ENCODE measurements around the gene AXIN1. TPM values are rescaled to one million over a fixed set of nuclear protein-coding genes. Genes with fewer than 3 reads are reported as not detected.

AXIN1 gene
- total and polyA plus RNA-seq, 2 of the 8 experiments (the other 6 are each of a cell fraction or from before 2014, with no cell fraction given) = 12.5 to 41.9 TPM

DNA sequence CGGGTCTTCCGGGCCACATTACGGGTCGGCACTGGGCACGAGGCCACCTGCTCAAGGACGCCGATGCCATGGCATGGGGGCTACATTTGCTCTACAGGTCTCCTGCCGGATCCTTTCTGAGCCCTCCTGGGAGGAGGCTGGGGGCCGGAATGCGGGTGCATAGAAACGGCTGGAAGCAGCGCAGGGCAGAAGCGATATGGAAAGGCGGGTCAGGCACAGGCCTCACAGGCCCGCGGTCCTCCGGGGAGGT lies 28.4 kb downstream of the AXIN1 start:
- Histone ChIP-seq H3K4me1 (replicated peaks in 1 of 4; ENCODE audit: control insufficient read depth in 3 of 4, insufficient read depth in 4 of 4, low read length in 3 of 4) (peaks cover 0 to 14% (median 9%) of the 10 kb centered on the region in 4 experiments; a peak in 6 of 7 replicates), H2BK12ac (ENCODE audit: low read depth, low read length) (no peak overlapping the region), H2BK120ac (replicated peaks; ENCODE audit: low read depth, low read length) (no peak overlapping the region), H4K20me1 (replicated peaks in 1 of 2; ENCODE audit: control insufficient read depth in 1 of 2, insufficient read depth in 2 of 2, low read length in 2 of 2) (peaks cover 26 to 52% of the 10 kb centered on the region in 2 experiments), H3K18ac (ENCODE audit: extremely low read depth, low read length) (no peak overlapping the region), H3K4ac (replicated peaks; ENCODE audit: insufficient read length, low read depth, low read length) (no peak overlapping the region), H3K56ac (replicated peaks; ENCODE audit: insufficient read length, low read depth, low read length) (no peak overlapping the region), H4K5ac (ENCODE audit: insufficient read length, low read depth, low read length) (no peak overlapping the region), H3K27ac (ENCODE audit: low read depth, low read length) (no peak overlapping the region), H2BK15ac (ENCODE audit: low read length) (no peak overlapping the region), H2BK5ac (ENCODE audit: low read depth, low read length) (no peak overlapping the region), H3K23me2 (ENCODE audit: low read depth, low read length) (no peaks in the 10 kb centered on the region; the same call in 1 of the 2 replicates), H2AK5ac (ENCODE audit: low read depth, low read length) (no peak overlapping the region), H4K91ac (replicated peaks; ENCODE audit: insufficient read length, low read length) (no peak overlapping the region), H3K9me3 (ENCODE audit: insufficient read depth in 2 of 2, low read depth in 1 of 2, low read length in 1 of 2) (no peaks in the 10 kb centered on the region), H4K8ac (ENCODE audit: extremely low read depth, insufficient read depth, low read length) (no peak overlapping the region), H3K79me2 (ENCODE audit: control insufficient read depth in 1 of 2, insufficient read depth in 2 of 2, low read length in 2 of 2) (peaks cover 0 to 74% of the 10 kb centered on the region in 2 experiments; a peak in 3 of 4 replicates), H3K14ac (ENCODE audit: insufficient read length) (no peak overlapping the region), H2BK20ac (ENCODE audit: low read length) (no peak overlapping the region), H3K23ac (ENCODE audit: insufficient read length) (no peak overlapping the region), H3K79me1 (ENCODE audit: low read depth, low read length) (peaks cover 34% of the 10 kb centered on the region), H3K4me3 (ENCODE audit: extremely low read depth in 1 of 4, insufficient read depth in 2 of 4, low read depth in 3 of 4, low read length in 4 of 4) (no peak overlapping the region), H3K36me3 (ENCODE audit: control insufficient read depth in 2 of 4, insufficient read depth in 4 of 4, low read length in 3 of 4) (no peaks in the 10 kb centered on the region; a peak in 1 of 8 replicates), H2AFZ (ENCODE audit: low read length) (no peak overlapping the region), H3K9ac (replicated peaks in 1 of 4; ENCODE audit: extremely low read depth in 1 of 4, low read depth in 3 of 4, low read length in 3 of 4) (no peak overlapping the region), H3K27me3 (replicated peaks in 1 of 4; ENCODE audit: control insufficient read depth in 3 of 4, extremely low read depth in 1 of 4, insufficient read depth in 3 of 4, low read length in 3 of 4) (no peaks in the 10 kb centered on the region), H3K4me2 (ENCODE audit: insufficient read depth in 1 of 2, low read depth in 2 of 2, low read length in 2 of 2) (no peak overlapping the region)
- DNase-seq (ENCODE audit: low read depth in 1 of 2, low spot score in 2 of 2) = no peak
- WGBS, 2 experiments (ENCODE audit: extremely low coverage in 1 of 2, insufficient coverage in 1 of 2, insufficient read length in 1 of 2, insufficient replicate concordance in 2 of 2, low coverage in 1 of 2, low lambda C conversion rate in 2 of 2, missing lambda C conversion rate in 1 of 2) = 92% methylated on average over 17 of the region's 17 CpGs; no CpG with 5 or more reads in 1 of the 2 experiments
- no peak for FAIRE-seq
- POLR2A ChIA-PET (ENCODE audit: partially characterized antibody) = interaction anchor here (1.8 kb wide), 1 partner anchor 27 kb away, joined by 6 read pairs; no protein-coding TSS in a partner anchor
- CTCF ChIA-PET (ENCODE audit: partially characterized antibody) = interaction anchor here (0.7 to 1.9 kb wide), 10 partner anchors 10 to 230 kb away, joined by 3 to 7 read pairs (median 4); partner anchors contain the start of gene ARHGDIG
- no peak for TF ChIP-seq SUZ12 (IDR thresholded peaks at IDR 0.05; ENCODE audit: low read length)
- TF ChIP-seq, protein P1, sequence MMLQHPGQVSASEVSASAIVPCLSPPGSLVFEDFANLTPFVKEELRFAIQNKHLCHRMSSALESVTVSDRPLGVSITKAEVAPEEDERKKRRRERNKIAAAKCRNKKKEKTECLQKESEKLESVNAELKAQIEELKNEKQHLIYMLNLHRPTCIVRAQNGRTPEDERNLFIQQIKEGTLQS (IDR thresholded peaks at IDR 0.05; ENCODE audit: insufficient read depth, low read depth, low read length) = no peak
- no peak for TF ChIP-seq CHD1 (IDR thresholded peaks at IDR 0.05; ENCODE audit: low read depth, low read length)
- no peak for TF ChIP-seq RBBP5 (IDR thresholded peaks at IDR 0.05; ENCODE audit: borderline replicate concordance, low read depth, low read length)
- TF ChIP-seq JUN (IDR thresholded peaks at IDR 0.05; ENCODE audit: low read depth, low read length) = no peak
- no peak for TF ChIP-seq HDAC2 (IDR thresholded peaks at IDR 0.05; ENCODE audit: borderline replicate concordance in 1 of 2, low read depth in 2 of 2, low read length in 2 of 2)
- TF ChIP-seq SAP30 (IDR thresholded peaks at IDR 0.05; ENCODE audit: insufficient read depth, insufficient replicate concordance, low read length) = no peak
- no peak for TF ChIP-seq PHF8 (conservative IDR thresholded peaks at IDR 0.05; ENCODE audit: low read depth, low read length)
- no peak for TF ChIP-seq CTBP2 (IDR thresholded peaks at IDR 0.05; ENCODE audit: borderline replicate concordance, insufficient read depth, insufficient read length, low read length)
- TF ChIP-seq BACH1 (IDR thresholded peaks at IDR 0.05; ENCODE audit: low read length) = no peak
- TF ChIP-seq BRCA1 (IDR thresholded peaks at IDR 0.05; ENCODE audit: low read depth, low read length) = no peak
- no peak for TF ChIP-seq TEAD4 (IDR thresholded peaks at IDR 0.05; ENCODE audit: low read depth, low read length)
- TF ChIP-seq EZH2 (IDR thresholded peaks at IDR 0.05; ENCODE audit: low read depth, low read length, severe bottlenecking) = no peak
